Activated CD8-positive, alpha-beta T cell treated with anti-CD3 and anti-CD28 coated beads, Interleukin-2, amount 10 ng/mL, durations not matched to agents 7 days and 5 days (primary cell): ENCODE results near the gene ENPP6. TPM values are rescaled to one million over a fixed set of nuclear protein-coding genes. Genes with fewer than 3 reads are reported as not detected.

ENCODE experiments used
- ATAC-seq: fragments of 150-1000 bp; cut with Tn5 transposase; one replicate; pipeline ENCODE4 v1.10.0; 2021; ENCODE audit warnings: moderate library complexity
- CTCF ChIA-PET: fragments of 350-600 bp; sonication (Branson Sonifier 250); formaldehyde crosslinking; loops from one replicate; lab custom pipeline; 2021; ENCODE audit warnings: antibody characterized with exemption; lab: Charles Lee
- POLR2A ChIA-PET: fragments of 350-600 bp; sonication (Branson Sonifier 250); formaldehyde crosslinking; loops from one replicate; lab custom pipeline; 2021; ENCODE audit warnings: antibody characterized with exemption; lab: Charles Lee
- DNase-seq: peaks from one replicate; pipeline ENCODE4 v3.0.0-alpha.2; 2020
- H3K27ac Mint-ChIP-seq: one replicate; pipeline ENCODE4 v1.8.0; 2021; ENCODE audit warnings: mild to moderate bottlenecking, mixed read lengths
- H3K27me3 Mint-ChIP-seq: one replicate; pipeline ENCODE4 v1.8.0; 2021; ENCODE audit warnings: low read depth, mixed read lengths
- H3K36me3 Mint-ChIP-seq: one replicate; pipeline ENCODE4 v1.8.0; 2021; ENCODE audit warnings: low read depth, mixed read lengths
- H3K4me1 Mint-ChIP-seq: one replicate; pipeline ENCODE4 v1.8.0; 2021; ENCODE audit warnings: low read depth, mixed read lengths
- H3K4me3 Mint-ChIP-seq: one replicate; pipeline ENCODE4 v1.8.0; 2021; ENCODE audit warnings: mild to moderate bottlenecking, mixed read lengths
- H3K9me3 Mint-ChIP-seq: one replicate; pipeline ENCODE4 v1.8.0; 2022; ENCODE audit warnings: mixed read lengths; ENCODE audit not compliant: insufficient read depth
- total RNA-seq, 2 experiments: library from RNA; stranded (reverse); gene quantifications; one replicate each; pipeline ENCODE4 v1.2.3, GENCODE V29; 2021

Gene ENPP6
- total RNA-seq, 2 experiments from 2014 or later = 0.18 to 0.87 TPM

- peaks cover 11% of the 10 kb centered on the region for H3K27me3 Mint-ChIP-seq
- ATAC-seq (no peak), DNase-seq (no peak)
- peaks cover 10% of the 10 kb centered on the region for H3K4me1 Mint-ChIP-seq
- H3K36me3 Mint-ChIP-seq = no peaks in the 10 kb centered on the region
- H3K27ac Mint-ChIP-seq = no peak overlapping the region
- ChIA-PET POLR2A (no interaction called here), CTCF (interaction anchor here (0.6 to 1.6 kb wide), 4 partner anchors 14 to 257 kb away, joined by 3 to 6 read pairs (median 4); no protein-coding TSS in a partner anchor)
- no peaks in the 10 kb centered on the region for H3K9me3 Mint-ChIP-seq
- peak overlapping the region; percentile 61 for H3K4me3 Mint-ChIP-seq
Measured at GRCh38 chr4:184097815-184098214, 119.9 kb downstream of the ENPP6 start.

- Mint-ChIP-seq H3K4me1 (peaks cover 10% of the 10 kb centered on the region), H3K27ac (peak overlapping the region; percentile 34), H3K4me3 (peak overlapping the region; percentile 61), H3K9me3 (no peaks in the 10 kb centered on the region), H3K36me3 (no peaks in the 10 kb centered on the region), H3K27me3 (peaks cover 11% of the 10 kb centered on the region)
- ATAC-seq (peak; percentile 72), DNase-seq (peak; percentile 54)
- POLR2A ChIA-PET = no interaction called here
- CTCF ChIA-PET = interaction anchor here (1.6 kb wide), 2 partner anchors 28 to 256 kb away, joined by 3 to 5 read pairs; no protein-coding TSS in a partner anchor
Measured at GRCh38 chr4:184097241-184097605, 120.5 kb downstream of the ENPP6 start.

- Mint-ChIP-seq H3K27ac (peak overlapping the region; percentile 34), H3K36me3 (no peaks in the 10 kb centered on the region), H3K27me3 (peaks cover 11% of the 10 kb centered on the region), H3K9me3 (no peaks in the 10 kb centered on the region), H3K4me3 (peak overlapping the region; percentile 61), H3K4me1 (peaks cover 10% of the 10 kb centered on the region)
- no peak for DNase-seq
- ChIA-PET POLR2A (no interaction called here), CTCF (interaction anchor here (1.6 kb wide), 2 partner anchors 28 to 256 kb away, joined by 3 to 5 read pairs; no protein-coding TSS in a partner anchor)
- no peak for ATAC-seq
Measured at GRCh38 chr4:184096561-184097240, 121.0 kb downstream of the ENPP6 start.

GRCh38 chr4:184094532-184095159, 123.0 kb downstream of the ENPP6 start:
- Mint-ChIP-seq H3K9me3 (no peaks in the 10 kb centered on the region), H3K27me3 (peaks cover 9% of the 10 kb centered on the region), H3K36me3 (no peaks in the 10 kb centered on the region), H3K4me3 (no peak overlapping the region), H3K4me1 (peaks cover 10% of the 10 kb centered on the region), H3K27ac (no peak overlapping the region)
- ChIA-PET CTCF (no interaction called here), POLR2A (no interaction called here)
- ATAC-seq = no peak
- no peak for DNase-seq

- peaks cover 1% of the 10 kb centered on the region for H3K4me1 Mint-ChIP-seq
- POLR2A ChIA-PET = no interaction called here
- DNase-seq = no peak
Measured at GRCh38 chr4:184091986-184092385, 125.7 kb downstream of the ENPP6 start.

GRCh38 chr4:184090571-184090970, 127.1 kb downstream of the ENPP6 start:
- no peak for DNase-seq
- Mint-ChIP-seq H3K4me3 (no peak overlapping the region), H3K36me3 (no peaks in the 10 kb centered on the region), H3K4me1 (no peaks in the 10 kb centered on the region), H3K9me3 (no peaks in the 10 kb centered on the region), H3K27me3 (peaks cover 13% of the 10 kb centered on the region), H3K27ac (no peak overlapping the region)
- POLR2A ChIA-PET = no interaction called here
- ATAC-seq = no peak
- CTCF ChIA-PET = interaction anchor here (1.1 kb wide), 1 partner anchor 10 kb away, joined by 3 read pairs; no protein-coding TSS in a partner anchor

More at GRCh38 chr4:184091986-184092385, 125.7 kb downstream of the ENPP6 start:
- Mint-ChIP-seq H3K4me3 (no peak overlapping the region), H3K27me3 (peaks cover 15% of the 10 kb centered on the region), H3K36me3 (no peaks in the 10 kb centered on the region), H3K9me3 (no peaks in the 10 kb centered on the region), H3K27ac (no peak overlapping the region)
- no peak for ATAC-seq
- CTCF ChIA-PET = no interaction called here

GRCh38 chr4:184080674-184081073, 137.0 kb downstream of the ENPP6 start:
- H3K4me1 Mint-ChIP-seq = no peaks in the 10 kb centered on the region
- no peak overlapping the region for H3K27ac Mint-ChIP-seq
- no peaks in the 10 kb centered on the region for H3K36me3 Mint-ChIP-seq
- ChIA-PET POLR2A (no interaction called here), CTCF (no interaction called here)
- no peak for ATAC-seq
- H3K4me3 Mint-ChIP-seq = no peak overlapping the region
- H3K9me3 Mint-ChIP-seq = no peaks in the 10 kb centered on the region
- H3K27me3 Mint-ChIP-seq = peaks cover 15% of the 10 kb centered on the region
- no peak for DNase-seq

- ChIA-PET CTCF (no interaction called here), POLR2A (no interaction called here)
- ATAC-seq (no peak), DNase-seq (no peak)
- Mint-ChIP-seq H3K4me3 (no peak overlapping the region), H3K27ac (no peak overlapping the region), H3K27me3 (peaks cover 12% of the 10 kb centered on the region), H3K36me3 (no peaks in the 10 kb centered on the region), H3K9me3 (no peaks in the 10 kb centered on the region), H3K4me1 (no peaks in the 10 kb centered on the region)
Measured at GRCh38 chr4:184074677-184075388, 142.8 kb downstream of the ENPP6 start.

- H3K27me3 Mint-ChIP-seq = peaks cover 13% of the 10 kb centered on the region
- ATAC-seq (no peak), DNase-seq (no peak)
- no peaks in the 10 kb centered on the region for H3K9me3 Mint-ChIP-seq
- H3K36me3 Mint-ChIP-seq = no peaks in the 10 kb centered on the region
- POLR2A ChIA-PET = no interaction called here
- H3K4me3 Mint-ChIP-seq = no peak overlapping the region
- CTCF ChIA-PET = interaction anchor here (1.6 kb wide), 1 partner anchor 29 kb away, joined by 3 read pairs; no protein-coding TSS in a partner anchor
- no peaks in the 10 kb centered on the region for H3K4me1 Mint-ChIP-seq
- H3K27ac Mint-ChIP-seq = no peak overlapping the region
Measured at GRCh38 chr4:184067931-184068554, 149.6 kb downstream of the ENPP6 start.

GRCh38 chr4:184066584-184067300, 150.9 kb downstream of the ENPP6 start:
- H3K9me3 Mint-ChIP-seq = no peaks in the 10 kb centered on the region
- no peaks in the 10 kb centered on the region for H3K4me1 Mint-ChIP-seq
- H3K27ac Mint-ChIP-seq = no peak overlapping the region
- ATAC-seq = no peak
- ChIA-PET CTCF (no interaction called here), POLR2A (no interaction called here)
- H3K36me3 Mint-ChIP-seq = no peaks in the 10 kb centered on the region
- H3K27me3 Mint-ChIP-seq = peaks cover 8% of the 10 kb centered on the region
- no peak for DNase-seq
- H3K4me3 Mint-ChIP-seq = no peak overlapping the region

- peaks cover 4% of the 10 kb centered on the region for H3K27me3 Mint-ChIP-seq
Measured at GRCh38 chr4:184064877-184065276, 152.8 kb downstream of the ENPP6 start.

More at GRCh38 chr4:184064877-184065276, 152.8 kb downstream of the ENPP6 start:
- H3K4me1 Mint-ChIP-seq = no peaks in the 10 kb centered on the region
- ATAC-seq (no peak), DNase-seq (no peak)
- no peak overlapping the region for H3K27ac Mint-ChIP-seq
- ChIA-PET POLR2A (no interaction called here), CTCF (no interaction called here)
- H3K4me3 Mint-ChIP-seq = no peak overlapping the region
- no peaks in the 10 kb centered on the region for H3K9me3 Mint-ChIP-seq
- no peaks in the 10 kb centered on the region for H3K36me3 Mint-ChIP-seq
